Neural cell (in vitro differentiated cells): ENCODE results near the gene RLF. TPM values are rescaled to one million over a fixed set of nuclear protein-coding genes. Genes with fewer than 3 reads are reported as not detected.

Experiments
- H2AFZ ChIP-seq: fragments of 200-600, 300-800 bp; sonication (generic), shearing (Covaris generic); 2 replicates; pipeline ENCODE4 v1.6.0; 2014; ENCODE audit warnings: low read depth, mild to moderate bottlenecking, antibody characterized with exemption, low read length, moderate library complexity
- H3F3A ChIP-seq: fragments of 200-600 bp; shearing (Covaris generic); 2 replicates; pipeline ENCODE4 v1.6.1; 2016; ENCODE audit warnings: mild to moderate bottlenecking, moderate library complexity, mixed read lengths, antibody characterized with exemption, low read length; ENCODE audit not compliant: insufficient read depth, poor library complexity, severe bottlenecking
- H3K27ac ChIP-seq: fragments of 200-600, 300-800 bp; sonication (generic), shearing (Covaris generic); 2 replicates; pipeline ENCODE4 v1.5.1; 2014; ENCODE audit warnings: mild to moderate bottlenecking, low read length, moderate library complexity
- H3K27me3 ChIP-seq: fragments of 300-800, 200-600 bp; sonication (generic), shearing (Covaris generic); 2 replicates; pipeline ENCODE4 v1.6.0; 2014; ENCODE audit warnings: mild to moderate bottlenecking, low read depth, low read length, moderate library complexity; ENCODE audit not compliant: insufficient read depth
- H3K36me3 ChIP-seq: fragments of 300-800, 200-600 bp; sonication (generic), shearing (Covaris generic); 2 replicates; pipeline ENCODE4 v1.5.1; 2014; ENCODE audit warnings: mild to moderate bottlenecking, antibody characterized with exemption, low read length, moderate library complexity; ENCODE audit not compliant: insufficient read depth
- H3K4me2 ChIP-seq: fragments of 300-800, 200-600 bp; sonication (generic), shearing (Covaris generic); 2 replicates; pipeline ENCODE4 v1.6.0; 2014; ENCODE audit warnings: mild to moderate bottlenecking, low read length
- H3K4me3 ChIP-seq: fragments of 300-800, 200-600 bp; sonication (generic), shearing (Covaris generic); 2 replicates; pipeline ENCODE4 v1.5.1; 2014; ENCODE audit warnings: mild to moderate bottlenecking, low read length, moderate library complexity
- H3K79me2 ChIP-seq: fragments of 200-600 bp; shearing (Covaris generic); replicated peaks from 2 replicates; pipeline ENCODE4 v1.6.0; 2014; ENCODE audit warnings: mild to moderate bottlenecking, low read length, moderate library complexity; ENCODE audit not compliant: insufficient read depth
- H3K9ac ChIP-seq: fragments of 300-800, 200-600 bp; sonication (generic), shearing (Covaris generic); 2 replicates; pipeline ENCODE4 v1.6.1; 2016; ENCODE audit warnings: mild to moderate bottlenecking, low read length, mixed read lengths
- H3K9me2 ChIP-seq: fragments of 200-600 bp; shearing (Covaris generic); 2 replicates; pipeline ENCODE4 v1.6.1; 2016; ENCODE audit warnings: mild to moderate bottlenecking, low read length, mixed read lengths; ENCODE audit not compliant: insufficient read depth
- H3K9me3 ChIP-seq: fragments of 200-600, 300-800 bp; sonication (generic), shearing (Covaris generic); 2 replicates; pipeline ENCODE4 v1.6.1; 2016; ENCODE audit warnings: mild to moderate bottlenecking, mixed run types, low read length, moderate library complexity, mixed read lengths
- H4K20me1 ChIP-seq: fragments of 200-600 bp; shearing (Covaris generic); 2 replicates; pipeline ENCODE4 v1.6.1; 2016; ENCODE audit warnings: mild to moderate bottlenecking, mixed run types; ENCODE audit not compliant: insufficient read depth
- EP300 ChIP-seq: fragments of 450-650 bp; conservative IDR thresholded peaks from 2 replicates; pipeline ENCODE4 v1.6.1; 2014; ENCODE audit warnings: antibody characterized with exemption, mild to moderate bottlenecking, moderate library complexity; ENCODE audit not compliant: poor library complexity, severe bottlenecking
- EZH2 ChIP-seq: fragments of 200-600, 300-800 bp; shearing (Covaris generic), sonication (generic); IDR thresholded peaks from 2 replicates; pipeline ENCODE4 v1.6.1; 2014; ENCODE audit warnings: antibody characterized with exemption, low read length, borderline replicate concordance, mild to moderate bottlenecking; ENCODE audit not compliant: insufficient read depth, poor library complexity, severe bottlenecking
- MXI1 ChIP-seq: fragments of 450-650 bp; conservative IDR thresholded peaks from 2 replicates; pipeline ENCODE4 v1.6.1; 2014; ENCODE audit warnings: antibody characterized with exemption, mild to moderate bottlenecking; ENCODE audit not compliant: poor library complexity, severe bottlenecking
- POLR2AphosphoS5 ChIP-seq: IDR thresholded peaks from 2 replicates; pipeline ENCODE4 v1.6.1; 2012
- RAD21 ChIP-seq: fragments of 450-650 bp; conservative IDR thresholded peaks from 2 replicates; pipeline ENCODE4 v1.6.1; 2014; ENCODE audit warnings: antibody characterized with exemption, mild to moderate bottlenecking, moderate library complexity
- REST ChIP-seq: IDR thresholded peaks from 2 replicates; pipeline ENCODE4 v1.6.1; 2012; ENCODE audit warnings: borderline replicate concordance
- SMC3 ChIP-seq: fragments of 450-650 bp; conservative IDR thresholded peaks from 2 replicates; pipeline ENCODE4 v1.6.1; 2014; ENCODE audit warnings: antibody characterized with exemption, mild to moderate bottlenecking, moderate library complexity; ENCODE audit not compliant: poor library complexity
- TAF1 ChIP-seq: IDR thresholded peaks from 2 replicates; pipeline ENCODE4 v1.6.1; 2012; ENCODE audit warnings: low read depth
- polyA plus RNA-seq: library from polyadenylated mRNA; depleted of rRNA; stranded (reverse); fragments of >200 nt; gene quantifications from 2 replicates; pipeline ENCODE4 v1.2.3, GENCODE V29; 2014
- TF ChIP-seq, protein P1 (sequence below): fragments of 450-650 bp; IDR thresholded peaks from 2 replicates; pipeline ENCODE4 v1.5.1; 2014; ENCODE audit warnings: antibody characterized with exemption, mild to moderate bottlenecking, moderate library complexity; ENCODE audit not compliant: poor library complexity, severe bottlenecking

Gene RLF
- polyA plus RNA-seq, 1 donor from 2014 or later, result 23.4 TPM

- Histone ChIP-seq H3F3A (no peaks in the 10 kb centered on the region), H3K36me3 (peaks cover 14% of the 10 kb centered on the region), H3K79me2 (no peaks in the 10 kb centered on the region), H3K4me3 (no peak overlapping the region), H3K4me2 (no peak overlapping the region), H3K27ac (no peak overlapping the region), H3K9me3 (no peaks in the 10 kb centered on the region), H2AFZ (no peak overlapping the region), H3K27me3 (no peaks in the 10 kb centered on the region), H3K9ac (no peak overlapping the region), H3K9me2 (no peaks in the 10 kb centered on the region), H4K20me1 (no peaks in the 10 kb centered on the region)
- TF ChIP-seq REST, result no peak
- no peak for TF ChIP-seq MXI1
- TF ChIP-seq EP300, result no peak
- TF ChIP-seq EZH2, result no peak
- TF ChIP-seq, protein P1, sequence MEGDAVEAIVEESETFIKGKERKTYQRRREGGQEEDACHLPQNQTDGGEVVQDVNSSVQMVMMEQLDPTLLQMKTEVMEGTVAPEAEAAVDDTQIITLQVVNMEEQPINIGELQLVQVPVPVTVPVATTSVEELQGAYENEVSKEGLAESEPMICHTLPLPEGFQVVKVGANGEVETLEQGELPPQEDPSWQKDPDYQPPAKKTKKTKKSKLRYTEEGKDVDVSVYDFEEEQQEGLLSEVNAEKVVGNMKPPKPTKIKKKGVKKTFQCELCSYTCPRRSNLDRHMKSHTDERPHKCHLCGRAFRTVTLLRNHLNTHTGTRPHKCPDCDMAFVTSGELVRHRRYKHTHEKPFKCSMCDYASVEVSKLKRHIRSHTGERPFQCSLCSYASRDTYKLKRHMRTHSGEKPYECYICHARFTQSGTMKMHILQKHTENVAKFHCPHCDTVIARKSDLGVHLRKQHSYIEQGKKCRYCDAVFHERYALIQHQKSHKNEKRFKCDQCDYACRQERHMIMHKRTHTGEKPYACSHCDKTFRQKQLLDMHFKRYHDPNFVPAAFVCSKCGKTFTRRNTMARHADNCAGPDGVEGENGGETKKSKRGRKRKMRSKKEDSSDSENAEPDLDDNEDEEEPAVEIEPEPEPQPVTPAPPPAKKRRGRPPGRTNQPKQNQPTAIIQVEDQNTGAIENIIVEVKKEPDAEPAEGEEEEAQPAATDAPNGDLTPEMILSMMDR, result no peak
- no peak for TF ChIP-seq RAD21
- no peak for TF ChIP-seq SMC3
- no peak for TF ChIP-seq TAF1
- TF ChIP-seq POLR2AphosphoS5, result no peak
Measured at GRCh38 chr1:40265919-40266318, 104.7 kb downstream of the RLF start.

DNA sequence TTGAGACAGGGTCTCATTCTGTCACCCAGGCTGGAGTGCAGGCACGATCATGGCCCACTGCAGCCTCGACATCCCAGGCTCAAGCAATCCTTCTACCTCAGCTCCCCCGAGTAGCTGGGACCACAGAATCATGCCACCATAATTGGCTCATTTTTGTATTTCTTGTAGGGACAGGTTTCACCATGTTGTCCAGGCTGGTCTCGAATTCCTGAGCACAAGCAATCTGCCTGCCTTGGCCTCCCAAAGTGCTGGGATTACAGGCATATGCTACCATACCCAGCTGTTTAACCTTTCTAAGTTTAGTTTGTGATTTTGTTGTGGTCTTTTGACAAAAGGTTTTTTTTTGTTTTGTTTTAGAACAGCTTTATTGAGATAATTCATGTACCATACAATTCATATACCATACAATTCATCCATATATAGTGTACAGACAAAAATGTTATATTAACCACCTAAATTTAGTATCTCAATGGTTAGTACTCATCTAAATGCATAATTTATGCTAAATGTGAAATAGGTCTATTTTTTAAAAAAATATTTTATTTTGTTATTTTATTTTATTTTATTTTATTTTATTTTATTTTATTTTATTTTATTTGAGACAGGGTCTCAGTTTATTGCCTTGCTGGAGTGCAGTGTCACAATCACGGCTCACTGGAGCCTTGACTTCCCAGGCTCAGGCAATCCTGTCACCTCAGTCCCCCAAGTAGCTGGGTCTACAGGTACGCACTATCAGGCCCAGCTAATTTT is 105.8 kb downstream of the RLF start:
- Histone ChIP-seq H3K36me3 (peaks cover 14% of the 10 kb centered on the region), H3K9me3 (no peaks in the 10 kb centered on the region), H3K79me2 (no peaks in the 10 kb centered on the region), H3F3A (no peaks in the 10 kb centered on the region), H3K4me3 (no peak overlapping the region), H3K4me2 (no peak overlapping the region), H3K27ac (no peak overlapping the region), H4K20me1 (no peaks in the 10 kb centered on the region), H3K9me2 (no peaks in the 10 kb centered on the region), H3K27me3 (no peaks in the 10 kb centered on the region), H3K9ac (no peak overlapping the region), H2AFZ (no peak overlapping the region)
- TF ChIP-seq SMC3, result no peak
- TF ChIP-seq RAD21, result no peak
- TF ChIP-seq EZH2, result no peak
- TF ChIP-seq, protein P1, result no peak
- TF ChIP-seq MXI1, result no peak
